HG03025 (cell line): ENCODE measurements around the gene ZDHHC11B.
"Not testable (repeated sequence)": the region's sequence is repeated elsewhere in the genome, so short reads cannot be mapped to it uniquely, and the experiment has no call there.

Experiments used
- ATAC-seq: cut with Tn5 transposase; IDR thresholded peaks from one replicate; pipeline ENCODE4 v1.9.1; 2021; ENCODE audit warnings: mild to moderate bottlenecking, moderate library complexity; ENCODE audit not compliant: unreplicated experiment, low FRiP score

The ZDHHC11B gene

GRCh38 chr5:688348-689010, 96.0 kb downstream of the ZDHHC11B start:
- ATAC-seq: not testable (repeated sequence)

DNA sequence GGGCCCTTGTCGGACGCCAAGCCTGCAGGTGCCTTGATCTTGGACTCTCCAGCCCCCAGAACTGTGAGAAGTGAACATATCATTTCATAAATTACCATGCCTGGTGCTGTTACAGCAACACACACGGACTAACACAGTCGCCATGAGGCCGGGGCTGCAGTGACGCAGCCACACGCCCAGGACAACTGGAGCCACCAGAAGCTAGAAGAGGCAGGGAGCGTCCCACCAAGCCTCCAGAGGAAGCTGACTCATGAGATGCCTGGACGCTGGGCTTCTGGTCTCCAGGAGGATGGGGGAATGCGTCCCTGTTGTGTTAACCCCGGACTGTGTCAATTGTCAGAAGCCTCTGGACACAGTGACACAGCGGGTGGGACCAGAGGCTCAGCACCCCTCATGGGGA, 97.6 kb downstream of the ZDHHC11B start:
- ATAC-seq: not testable (repeated sequence)

DNA sequence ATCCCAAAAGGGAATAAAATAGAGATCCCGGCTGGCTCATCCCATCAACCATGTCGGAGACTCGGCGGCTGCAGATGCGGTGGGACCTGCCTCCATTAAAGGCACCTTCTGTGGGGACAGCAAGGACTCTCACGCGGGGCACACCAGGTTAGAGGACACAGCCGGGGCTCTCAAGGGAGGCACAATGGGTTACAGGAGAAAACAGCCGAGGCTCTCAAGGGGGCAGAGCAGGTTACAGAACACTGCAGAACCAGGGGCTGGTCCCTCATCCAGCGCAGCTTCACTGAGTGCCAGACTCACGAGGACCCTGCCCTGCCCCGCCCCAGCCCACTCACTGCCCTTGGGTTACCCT, 98.4 kb downstream of the ZDHHC11B start:
- not testable (repeated sequence) for ATAC-seq

- no peak for ATAC-seq
These were observed 99.0 kb downstream of the ZDHHC11B start for GRCh38 chr5:685262-686171.

DNA sequence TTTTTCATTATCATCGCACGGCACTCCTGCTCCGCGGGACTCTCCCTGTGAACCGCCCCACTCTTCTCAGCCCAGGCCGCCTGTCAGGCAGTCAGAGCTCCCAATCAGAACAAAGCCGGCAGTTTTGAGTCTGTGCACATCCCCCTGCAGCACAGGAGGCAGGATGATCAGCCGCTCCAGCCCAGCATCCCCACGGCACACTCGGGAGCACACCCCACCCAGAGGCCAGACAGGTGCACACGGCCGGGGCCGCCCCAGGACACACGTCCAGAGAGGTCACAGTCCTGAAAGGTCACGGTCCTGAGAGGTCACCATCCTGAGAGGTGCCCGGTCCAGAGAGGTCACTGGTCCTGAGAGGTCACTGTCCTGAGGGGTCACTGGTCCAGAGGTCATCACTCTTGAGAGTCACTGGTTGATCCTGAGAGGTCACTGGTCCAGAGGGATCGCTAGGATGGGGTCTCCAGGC, 99.7 kb downstream of the ZDHHC11B start:
- ATAC-seq: no peak

DNA sequence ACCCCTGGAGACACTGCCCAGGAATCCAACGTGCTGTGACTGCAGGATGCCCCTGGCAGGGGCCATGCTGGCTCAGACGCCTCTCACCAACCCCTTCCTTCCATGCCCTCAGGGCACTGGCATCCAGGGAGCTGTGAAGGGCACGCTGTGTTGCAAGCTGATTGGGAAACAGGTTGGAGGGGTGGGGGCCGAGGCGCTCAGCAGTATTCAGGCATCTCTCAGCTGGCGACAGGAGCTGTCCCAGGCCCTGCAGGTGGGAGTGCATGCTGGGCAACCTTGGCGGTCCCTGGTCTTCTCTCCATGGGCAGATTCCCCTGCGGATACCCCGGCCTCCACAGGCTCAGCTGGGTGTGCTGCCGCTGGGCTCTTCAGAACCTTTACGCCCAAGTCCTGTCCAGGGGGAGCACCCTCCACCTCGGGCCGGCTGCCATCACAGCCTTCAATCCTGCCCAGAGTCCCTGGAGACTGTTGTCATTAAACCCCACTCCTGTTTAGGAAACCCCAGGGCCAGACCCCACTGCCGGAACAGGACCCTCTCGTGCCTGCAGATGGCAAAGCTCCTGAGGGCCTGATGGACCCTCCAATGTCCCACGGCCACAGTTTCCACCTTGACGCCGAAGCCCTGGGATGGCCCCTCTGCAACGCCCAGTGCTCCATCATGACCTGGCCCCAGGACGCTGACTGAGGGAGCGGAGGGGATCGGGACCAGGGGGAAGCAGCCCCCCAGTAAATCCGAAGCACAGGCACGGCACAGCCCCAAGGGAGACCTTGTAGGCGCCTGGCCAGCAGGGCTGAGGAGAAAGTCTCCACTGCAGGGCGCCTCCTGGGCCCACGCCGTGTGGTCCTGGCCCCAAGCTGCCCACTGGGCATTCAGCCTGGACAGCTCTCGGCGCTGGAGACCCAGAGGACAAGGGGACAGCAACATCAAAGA, 100.7 kb downstream of the ZDHHC11B start:
- no peak for ATAC-seq

DNA sequence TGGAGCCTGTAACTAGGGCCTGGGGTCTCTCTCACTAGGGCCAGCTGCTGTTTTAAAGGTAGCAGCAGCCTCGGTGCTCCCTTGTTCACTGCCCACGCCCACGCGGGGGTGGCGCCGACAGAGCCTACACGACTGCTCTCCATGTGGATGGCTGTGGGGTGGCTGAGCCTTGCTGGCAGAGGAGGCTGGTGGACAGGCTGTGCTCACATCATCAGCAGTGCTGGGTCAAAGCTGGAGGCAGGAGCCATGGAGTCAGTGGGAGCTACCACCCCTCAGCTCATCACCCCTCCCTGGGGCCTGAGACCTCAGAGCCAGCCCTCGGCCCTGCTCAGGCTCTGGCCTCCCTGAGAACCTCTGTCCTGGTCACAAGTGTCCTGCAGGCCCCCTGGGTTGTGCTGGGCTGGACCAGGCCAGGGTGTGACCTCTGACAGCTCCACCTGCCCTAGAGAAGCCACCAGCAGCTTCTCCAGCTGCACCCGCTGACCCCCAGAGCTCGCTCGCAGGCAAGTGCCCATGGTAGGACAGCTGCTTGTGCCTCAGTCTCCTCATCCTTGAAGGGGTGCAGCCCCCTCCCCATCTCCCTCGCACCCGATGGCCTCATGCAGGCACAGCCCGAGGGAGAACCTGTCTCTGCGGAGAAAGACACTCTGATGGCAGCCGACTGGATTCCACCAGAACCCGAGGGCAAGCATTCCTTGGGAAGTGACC, 101.7 kb downstream of the ZDHHC11B start:
- ATAC-seq: not testable (repeated sequence)

GRCh38 chr5:682216-682615, 102.3 kb downstream of the ZDHHC11B start:
- ATAC-seq: not testable (repeated sequence)

DNA sequence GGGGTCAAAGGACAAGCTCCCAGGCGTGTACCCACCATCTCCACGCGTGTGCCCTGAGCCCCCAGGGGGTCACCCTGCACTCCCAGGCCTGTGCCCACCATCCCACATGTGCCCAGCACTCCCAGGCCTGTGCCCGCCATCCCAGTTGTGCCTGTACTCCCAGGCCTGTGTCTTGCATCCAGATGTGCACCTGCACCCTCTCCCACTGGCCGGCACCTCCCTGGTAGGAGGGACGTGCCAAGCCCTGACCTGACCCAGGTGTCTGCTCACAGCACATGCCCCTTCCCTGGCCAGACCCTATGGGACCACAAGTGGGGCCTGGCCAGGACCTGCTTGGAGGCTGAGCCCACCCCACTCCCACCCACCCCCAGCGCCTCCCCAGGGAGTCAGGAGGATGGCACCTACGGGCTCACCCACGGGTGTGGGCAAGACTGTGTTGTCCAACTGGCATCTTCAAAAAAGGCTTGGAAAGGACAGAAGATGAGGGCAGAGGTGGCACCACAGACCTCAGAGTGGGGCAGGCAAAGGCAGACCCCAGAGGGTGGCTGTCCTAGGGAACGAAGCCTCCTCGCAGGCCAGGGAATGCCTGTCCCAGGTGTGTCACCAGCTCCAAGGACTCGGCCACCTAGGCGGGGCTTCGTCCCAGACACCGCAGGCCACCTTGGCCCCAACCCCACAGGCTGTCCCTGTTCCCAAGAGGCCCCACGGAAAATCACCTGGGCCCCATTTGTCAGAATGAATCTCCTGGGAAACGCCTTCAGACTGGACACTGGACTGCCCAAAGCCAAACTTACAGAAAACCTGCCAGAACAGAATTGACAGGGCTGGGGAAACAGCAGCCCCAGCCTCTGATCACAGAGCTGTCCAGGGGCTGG, 103.0 kb downstream of the ZDHHC11B start:
- not testable (repeated sequence) for ATAC-seq

DNA sequence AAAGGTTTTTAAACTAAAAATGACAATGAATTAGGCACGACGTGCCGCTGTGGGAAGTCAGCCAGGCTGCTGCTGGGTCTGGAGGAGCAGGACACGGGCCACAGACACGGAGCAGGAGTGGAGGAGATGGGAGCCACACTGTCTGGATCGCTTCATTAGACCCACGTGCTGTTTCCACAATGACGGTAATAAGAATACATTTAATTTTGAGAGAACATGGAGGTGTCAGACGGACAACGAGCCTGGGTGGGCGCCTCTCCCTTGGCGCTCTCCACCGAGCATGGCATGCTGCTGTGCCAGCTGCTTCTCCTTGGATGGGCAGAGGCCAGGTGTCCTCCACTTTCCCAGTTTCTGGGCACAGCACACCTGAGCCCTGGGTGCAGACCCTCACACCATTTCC, 103.7 kb downstream of the ZDHHC11B start:
- ATAC-seq: not testable (repeated sequence)

DNA sequence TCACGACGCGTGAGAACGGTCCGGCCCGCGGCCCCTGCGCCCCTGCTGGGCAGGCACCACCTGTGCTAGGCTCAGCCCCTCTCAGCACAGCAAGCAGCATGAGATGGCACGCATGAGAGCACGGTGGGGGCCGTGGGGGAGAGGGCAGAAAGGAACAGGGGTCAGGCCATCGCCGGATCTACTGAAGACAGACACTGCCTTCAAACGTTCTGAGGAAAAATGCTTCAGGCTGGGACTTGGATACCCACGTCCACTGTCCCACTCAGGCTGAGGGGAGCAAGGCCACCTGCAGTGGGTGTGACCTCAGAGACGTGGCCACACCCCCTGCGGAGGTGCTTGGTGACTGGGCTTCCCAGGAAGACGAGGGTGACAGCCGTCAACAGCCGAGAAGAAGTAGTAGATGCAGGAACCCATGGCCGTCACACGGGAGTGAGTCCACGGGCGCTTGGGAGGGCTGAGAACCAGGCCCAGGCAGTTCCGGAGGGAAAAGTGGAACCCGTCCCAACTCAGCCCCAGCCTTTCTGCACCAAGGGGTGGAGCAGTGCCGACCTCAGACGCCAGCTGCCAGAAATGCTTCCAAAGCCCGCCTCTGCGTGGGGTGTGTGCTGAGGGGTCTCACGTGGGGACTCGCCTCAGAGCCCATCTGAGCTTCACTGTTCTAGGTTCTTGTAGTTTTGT, 104.3 kb downstream of the ZDHHC11B start:
- not testable (repeated sequence) for ATAC-seq

- ATAC-seq: not testable (repeated sequence)
These were observed 105.2 kb downstream of the ZDHHC11B start for GRCh38 chr5:679166-679895.

DNA sequence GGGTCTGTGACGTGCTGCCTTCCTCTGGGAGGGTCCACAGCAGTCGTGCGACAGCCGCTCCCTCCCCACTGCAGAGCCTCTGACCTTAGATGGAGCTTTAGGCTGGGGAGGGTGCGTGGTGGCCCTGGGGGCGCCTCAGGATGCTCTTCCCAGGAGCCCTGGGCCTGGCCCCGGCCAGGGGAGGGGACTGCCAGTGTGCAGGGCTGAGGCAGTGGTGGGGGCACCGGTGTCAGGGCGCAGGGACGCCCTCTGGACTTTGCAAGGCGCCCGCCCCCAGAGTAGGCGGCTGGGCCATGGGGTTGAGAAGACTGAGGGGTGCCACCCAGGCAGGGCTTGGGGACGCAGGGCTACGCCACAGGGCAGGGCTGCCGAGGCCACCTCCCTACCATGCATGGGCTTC, 106.0 kb downstream of the ZDHHC11B start:
- not testable (repeated sequence) for ATAC-seq

- ATAC-seq: no peak
These were observed 107.1 kb downstream of the ZDHHC11B start for GRCh38 chr5:677131-678101.

GRCh38 chr5:676699-677076, 107.8 kb downstream of the ZDHHC11B start:
- no peak for ATAC-seq

GRCh38 chr5:675871-676698, 108.4 kb downstream of the ZDHHC11B start:
- no peak for ATAC-seq
